SU-DHL-6 (cell line): ENCODE results near the gene OR6C76.

Experiments
- H2AFZ ChIP-seq: fragments of 200-600 bp; sonication (generic); 2 replicates; pipeline ENCODE4 v1.6.1; 2014; ENCODE audit warnings: low read depth, mild to moderate bottlenecking, moderate library complexity, mixed read lengths, antibody characterized with exemption, low read length; ENCODE audit not compliant: severe bottlenecking
- H3F3A ChIP-seq: fragments of 200-600 bp; shearing (Covaris generic); 2 replicates; pipeline ENCODE4 v1.6.0; 2016; ENCODE audit warnings: antibody characterized with exemption, mild to moderate bottlenecking; ENCODE audit not compliant: insufficient read depth
- H3K27ac ChIP-seq: fragments of 200-600 bp; sonication (generic); 2 replicates; pipeline ENCODE4 v1.5.1; 2016; ENCODE audit warnings: low read depth, mild to moderate bottlenecking, low read length, moderate library complexity, mixed read lengths
- H3K27me3 ChIP-seq: fragments of 200-600 bp; sonication (generic), shearing (Covaris generic); 2 replicates; pipeline ENCODE4 v1.6.0; 2014; ENCODE audit warnings: mild to moderate bottlenecking, low read length
- H3K36me3 ChIP-seq: fragments of 200-600 bp; sonication (generic); 2 replicates; pipeline ENCODE4 v1.6.1; 2014; ENCODE audit warnings: mild to moderate bottlenecking, low read length, mixed read lengths
- H3K4me2 ChIP-seq: fragments of 300-600, 200-600 bp; shearing (Covaris generic), sonication (generic); 2 replicates; pipeline ENCODE4 v1.6.0; 2014; ENCODE audit warnings: low read length, low read depth, mild to moderate bottlenecking; ENCODE audit not compliant: poor library complexity, severe bottlenecking
- H3K4me3 ChIP-seq: fragments of 200-600 bp; sonication (generic); 2 replicates; pipeline ENCODE4 v1.5.1; 2014; ENCODE audit warnings: antibody characterized with exemption, low read length, mild to moderate bottlenecking, mixed read lengths; ENCODE audit not compliant: insufficient read depth, poor library complexity, severe bottlenecking
- H3K79me2 ChIP-seq: fragments of 200-600 bp; sonication (generic); 2 replicates; pipeline ENCODE4 v1.6.1; 2014; ENCODE audit warnings: mild to moderate bottlenecking, low read length, moderate library complexity; ENCODE audit not compliant: insufficient read depth
- H3K9ac ChIP-seq: fragments of 200-600 bp; sonication (generic); 2 replicates; pipeline ENCODE4 v1.7.0; 2014; ENCODE audit warnings: mild to moderate bottlenecking, low read length
- H3K9me2 ChIP-seq: fragments of 200-600 bp; sonication (generic); replicated peaks from 2 replicates; pipeline ENCODE4 v1.6.1; 2014; ENCODE audit warnings: low read length; ENCODE audit not compliant: insufficient read depth
- H3K9me3 ChIP-seq: fragments of 200-600 bp; sonication (generic); 2 replicates; pipeline ENCODE4 v1.6.1; 2014; ENCODE audit warnings: low read length, mixed read lengths; ENCODE audit not compliant: insufficient read depth
- H4K20me1 ChIP-seq: fragments of 200-600 bp; sonication (generic); 2 replicates; pipeline ENCODE4 v1.6.1; 2014; ENCODE audit warnings: low read depth, mild to moderate bottlenecking, antibody characterized with exemption, low read length, moderate library complexity, mixed read lengths
- EZH2phosphoT487 ChIP-seq: fragments of 200-600 bp; sonication (generic), shearing (Covaris generic); conservative IDR thresholded peaks from 2 replicates; pipeline ENCODE4 v1.6.1; 2018; ENCODE audit warnings: mild to moderate bottlenecking, antibody characterized with exemption, low read length, moderate library complexity, mixed read lengths
- TF ChIP-seq, protein P1 (sequence below): fragments of 200-600 bp; sonication (generic); IDR thresholded peaks from one replicate; pipeline ENCODE4 v1.5.1; 2017; ENCODE audit warnings: antibody characterized with exemption, mild to moderate bottlenecking, low read length, moderate library complexity; ENCODE audit not compliant: insufficient read depth, poor library complexity, severe bottlenecking

Gene OR6C76

DNA sequence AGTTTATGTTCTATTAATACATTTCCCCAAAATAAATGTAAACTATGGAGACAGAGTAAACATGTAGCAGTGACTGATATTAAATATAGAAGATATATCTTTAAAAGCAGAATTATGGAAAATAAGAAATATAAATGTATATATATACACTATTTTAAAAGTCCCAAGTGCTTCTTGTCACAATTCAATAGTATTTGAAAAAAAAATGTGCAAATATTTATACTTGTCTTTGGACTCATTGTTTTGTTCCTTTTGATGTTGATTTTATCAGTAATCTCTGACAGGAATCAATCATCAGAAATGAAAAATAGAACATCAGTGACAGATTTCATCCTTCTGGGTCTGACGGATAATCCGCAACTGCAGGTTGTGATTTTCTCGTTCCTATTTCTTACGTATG is at the start of gene OR6C76:
Gene OR6C76 (plus strand): TSS at position 301 of the 400 bp plus-strand sequence. CDS start 0 bp downstream, at position 301.
- no peak for TF ChIP-seq EZH2phosphoT487
- TF ChIP-seq, protein P1, sequence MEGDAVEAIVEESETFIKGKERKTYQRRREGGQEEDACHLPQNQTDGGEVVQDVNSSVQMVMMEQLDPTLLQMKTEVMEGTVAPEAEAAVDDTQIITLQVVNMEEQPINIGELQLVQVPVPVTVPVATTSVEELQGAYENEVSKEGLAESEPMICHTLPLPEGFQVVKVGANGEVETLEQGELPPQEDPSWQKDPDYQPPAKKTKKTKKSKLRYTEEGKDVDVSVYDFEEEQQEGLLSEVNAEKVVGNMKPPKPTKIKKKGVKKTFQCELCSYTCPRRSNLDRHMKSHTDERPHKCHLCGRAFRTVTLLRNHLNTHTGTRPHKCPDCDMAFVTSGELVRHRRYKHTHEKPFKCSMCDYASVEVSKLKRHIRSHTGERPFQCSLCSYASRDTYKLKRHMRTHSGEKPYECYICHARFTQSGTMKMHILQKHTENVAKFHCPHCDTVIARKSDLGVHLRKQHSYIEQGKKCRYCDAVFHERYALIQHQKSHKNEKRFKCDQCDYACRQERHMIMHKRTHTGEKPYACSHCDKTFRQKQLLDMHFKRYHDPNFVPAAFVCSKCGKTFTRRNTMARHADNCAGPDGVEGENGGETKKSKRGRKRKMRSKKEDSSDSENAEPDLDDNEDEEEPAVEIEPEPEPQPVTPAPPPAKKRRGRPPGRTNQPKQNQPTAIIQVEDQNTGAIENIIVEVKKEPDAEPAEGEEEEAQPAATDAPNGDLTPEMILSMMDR = no peak
- no peak within 1 kb of the TSS for H3K9ac ChIP-seq
- H3F3A ChIP-seq = no peaks in the 10 kb centered on the region
- H3K79me2 ChIP-seq = no peaks in the 10 kb centered on the region
- H3K4me2 ChIP-seq = no peak within 1 kb of the TSS
- no peaks in the 10 kb centered on the region for H4K20me1 ChIP-seq
- H3K36me3 ChIP-seq = no peaks in the 10 kb centered on the region
- H3K27me3 ChIP-seq = no peaks in the 10 kb centered on the region
- H3K4me3 ChIP-seq = no peak within 1 kb of the TSS
- H3K9me2 ChIP-seq = no peaks in the 10 kb centered on the region
- H2AFZ ChIP-seq = no peak within 1 kb of the TSS
- H3K27ac ChIP-seq = no peak within 1 kb of the TSS
- no peaks in the 10 kb centered on the region for H3K9me3 ChIP-seq

DNA sequence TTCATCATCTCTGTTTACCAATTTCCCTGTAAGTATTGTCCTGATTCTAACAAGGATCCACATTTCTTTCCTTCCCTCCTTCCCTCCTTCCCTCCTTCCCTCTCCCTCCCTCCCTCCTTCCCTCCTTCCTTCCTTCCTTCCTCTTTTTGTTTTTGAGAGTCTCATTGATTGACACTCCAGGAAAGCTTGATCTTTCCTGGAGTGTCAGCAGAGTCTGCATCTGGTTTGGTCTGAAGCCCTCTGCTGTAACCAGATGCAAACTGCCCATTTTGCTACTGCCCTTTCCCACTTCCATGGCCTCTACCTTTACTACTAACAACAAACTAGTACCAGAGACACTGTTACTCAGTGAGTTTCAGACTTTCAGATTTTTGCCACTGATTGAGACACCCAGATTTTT is 40.2 kb upstream of the OR6C76 start:
- no peaks in the 10 kb centered on the region for H3K79me2 ChIP-seq
- TF ChIP-seq EZH2phosphoT487 = no peak
- TF ChIP-seq, protein P1 = no peak
- no peak overlapping the region for H3K4me2 ChIP-seq
- no peaks in the 10 kb centered on the region for H3K27me3 ChIP-seq
- H3K4me3 ChIP-seq = no peak overlapping the region
- no peaks in the 10 kb centered on the region for H3K9me2 ChIP-seq
- no peak overlapping the region for H3K9ac ChIP-seq
- H3F3A ChIP-seq = no peaks in the 10 kb centered on the region
- H3K9me3 ChIP-seq = no peaks in the 10 kb centered on the region
- no peak overlapping the region for H2AFZ ChIP-seq
- no peaks in the 10 kb centered on the region for H4K20me1 ChIP-seq
- H3K36me3 ChIP-seq = no peaks in the 10 kb centered on the region
- H3K27ac ChIP-seq = no peak overlapping the region

DNA sequence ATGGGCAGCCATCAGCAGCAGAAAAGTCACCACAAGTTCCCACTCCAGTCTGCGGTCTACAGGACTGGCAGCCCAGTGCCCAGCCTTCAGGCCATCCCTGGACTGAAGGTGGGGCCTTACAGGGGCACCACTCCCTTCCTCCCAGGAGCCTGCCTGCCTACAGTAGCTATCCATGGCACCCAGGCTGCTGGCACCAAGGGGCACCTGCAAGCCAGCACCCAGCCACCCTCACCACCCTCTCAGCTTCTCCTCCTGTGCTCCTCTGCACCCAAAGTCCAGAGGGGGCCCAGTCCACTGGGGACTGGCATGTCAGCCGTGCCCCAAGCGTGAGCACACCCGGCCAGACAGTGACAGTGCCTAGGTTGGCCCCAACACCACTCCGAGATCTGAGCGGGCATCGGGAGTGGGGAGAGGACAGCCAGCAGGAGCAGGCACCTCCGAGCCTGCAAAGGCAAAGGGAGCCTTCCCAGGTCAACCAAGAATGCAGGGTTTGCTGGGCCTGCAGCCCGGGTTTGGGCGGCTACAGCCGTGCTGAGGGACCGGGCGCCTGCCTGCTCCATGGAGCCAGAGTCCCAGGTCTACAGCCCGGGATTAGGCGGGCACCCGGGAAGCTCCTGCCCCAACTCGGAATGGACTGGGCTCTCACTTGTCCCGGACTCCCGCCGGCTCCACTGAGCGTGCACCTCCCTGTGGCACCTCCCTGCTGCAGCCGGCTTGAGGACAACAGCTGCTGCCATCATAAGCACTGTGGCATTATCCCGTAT is 33.8 kb upstream of the OR6C76 start:
- no peaks in the 10 kb centered on the region for H3K9me3 ChIP-seq
- no peaks in the 10 kb centered on the region for H4K20me1 ChIP-seq
- H3K9me2 ChIP-seq = no peaks in the 10 kb centered on the region
- H3F3A ChIP-seq = no peaks in the 10 kb centered on the region
- no peaks in the 10 kb centered on the region for H3K27me3 ChIP-seq
- H3K36me3 ChIP-seq = no peaks in the 10 kb centered on the region
- no peak overlapping the region for H2AFZ ChIP-seq
- no peak overlapping the region for H3K4me3 ChIP-seq
- no peaks in the 10 kb centered on the region for H3K79me2 ChIP-seq
- no peak overlapping the region for H3K27ac ChIP-seq
- H3K4me2 ChIP-seq = no peak overlapping the region
- no peak for TF ChIP-seq EZH2phosphoT487
- TF ChIP-seq, protein P1 = no peak
- no peak overlapping the region for H3K9ac ChIP-seq
